ENCODE data around the gene KCNRG.
"Not testable (repeated sequence)": the region's sequence is repeated elsewhere in the genome, so short reads cannot be mapped to it uniquely, and the experiment has no call there.

KCNRG gene, protein sequence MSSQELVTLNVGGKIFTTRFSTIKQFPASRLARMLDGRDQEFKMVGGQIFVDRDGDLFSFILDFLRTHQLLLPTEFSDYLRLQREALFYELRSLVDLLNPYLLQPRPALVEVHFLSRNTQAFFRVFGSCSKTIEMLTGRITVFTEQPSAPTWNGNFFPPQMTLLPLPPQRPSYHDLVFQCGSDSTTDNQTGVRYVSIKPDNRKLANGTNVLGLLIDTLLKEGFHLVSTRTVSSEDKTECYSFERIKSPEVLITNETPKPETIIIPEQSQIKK

GRCh38 chr13:50015258-50015657 is at the start of gene KCNRG:
KCNRG (plus strand) TSS chr13:50015444; CDS start chr13:50015494, 50 bp downstream.
- no peak for DNase-seq

GRCh38 chr13:49967456-49967855 is 47.8 kb upstream of the KCNRG start:
- DNase-seq, result no peak

- DNase-seq, result no peak
These were observed 42.5 kb upstream of the KCNRG start for GRCh38 chr13:49972709-49973108.

DNA sequence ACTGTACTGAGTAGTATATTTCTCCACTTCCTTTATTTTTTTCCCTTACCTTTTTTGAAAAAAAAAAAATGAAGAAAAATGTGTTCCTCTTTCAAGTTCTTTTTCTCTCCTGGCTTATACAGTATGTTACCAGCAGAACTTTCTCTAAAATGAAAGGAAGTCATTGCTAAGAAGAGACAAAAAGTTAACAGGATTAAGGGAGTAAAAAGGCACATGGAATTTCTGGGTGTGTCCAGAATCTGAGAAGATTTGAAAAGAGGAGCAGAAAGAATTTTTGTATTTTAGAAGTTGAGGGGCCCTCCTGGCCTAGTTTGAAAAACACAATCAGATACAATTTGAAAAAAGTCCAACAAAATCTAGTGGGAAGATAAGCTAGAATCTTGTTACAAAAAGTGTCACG is 39.4 kb upstream of the KCNRG start:
- DNase-seq, result no peak

- DNase-seq, result peak; percentile 80
These were observed 38.7 kb upstream of the KCNRG start for GRCh38 chr13:49976314-49977258.

DNA sequence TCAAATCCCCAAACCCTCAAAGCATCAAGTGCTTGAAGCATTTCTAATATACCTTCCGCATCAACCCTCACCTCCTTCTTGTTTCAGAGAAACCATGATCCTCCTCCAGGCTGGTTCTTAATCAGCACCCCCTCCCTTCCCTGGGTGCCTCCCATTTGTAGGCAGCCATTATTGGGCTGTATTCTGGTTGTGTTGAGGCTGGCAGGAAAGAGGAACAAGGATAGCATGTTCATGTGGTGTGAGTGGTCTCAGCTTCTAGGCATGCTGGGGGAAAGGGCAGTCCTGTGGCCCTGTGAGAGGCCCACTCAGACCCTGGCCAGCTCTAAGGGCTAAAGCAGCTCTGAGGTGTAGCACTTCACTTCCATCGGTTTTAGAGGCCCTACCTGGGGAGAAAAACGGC is 37.3 kb upstream of the KCNRG start:
- DNase-seq, result no peak

DNA sequence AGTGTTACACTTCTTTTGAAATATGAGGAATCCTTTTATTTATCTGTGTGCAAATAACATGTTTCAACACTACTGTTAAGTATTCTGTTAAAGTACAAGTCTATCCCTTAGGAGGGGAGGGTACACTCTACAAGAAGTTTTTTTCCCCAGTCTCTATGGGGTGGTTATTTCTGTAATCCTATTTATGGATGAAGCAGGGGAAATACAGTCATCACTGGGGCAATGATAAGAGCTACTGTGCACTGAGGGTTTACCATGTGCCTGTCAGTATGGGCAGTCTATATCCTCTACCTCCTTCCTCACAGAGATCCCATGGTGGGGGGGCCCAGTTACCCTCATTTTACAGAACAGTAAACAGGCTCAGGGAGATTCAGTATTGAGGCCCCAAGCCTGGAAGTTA is 35.0 kb upstream of the KCNRG start:
- no peak for DNase-seq

- DNase-seq, result no peak
These were observed 30.1 kb upstream of the KCNRG start for GRCh38 chr13:49985129-49985528.

DNA sequence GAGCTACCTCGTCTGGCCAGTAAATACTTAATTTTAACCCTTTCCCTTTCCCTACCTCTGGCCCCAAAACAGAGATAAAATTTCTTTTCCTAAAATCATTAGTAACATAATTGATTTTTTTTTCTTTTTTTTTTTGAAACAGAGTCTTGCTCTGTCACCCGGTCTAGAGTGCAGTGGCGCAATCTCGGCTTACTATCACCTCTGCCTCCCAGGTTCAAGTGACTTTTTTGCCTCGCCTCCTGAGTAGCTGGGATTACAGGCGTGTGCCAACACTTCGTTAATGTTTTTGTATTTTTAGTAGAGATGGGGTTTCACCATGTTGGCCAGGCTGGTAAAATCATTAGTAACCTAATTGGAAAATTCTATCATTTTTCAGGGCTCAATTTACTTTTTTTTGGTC is 28.8 kb upstream of the KCNRG start:
- DNase-seq, result no peak

- DNase-seq, result not testable (repeated sequence)
These were observed 24.6 kb upstream of the KCNRG start for GRCh38 chr13:49990612-49991011.

DNA sequence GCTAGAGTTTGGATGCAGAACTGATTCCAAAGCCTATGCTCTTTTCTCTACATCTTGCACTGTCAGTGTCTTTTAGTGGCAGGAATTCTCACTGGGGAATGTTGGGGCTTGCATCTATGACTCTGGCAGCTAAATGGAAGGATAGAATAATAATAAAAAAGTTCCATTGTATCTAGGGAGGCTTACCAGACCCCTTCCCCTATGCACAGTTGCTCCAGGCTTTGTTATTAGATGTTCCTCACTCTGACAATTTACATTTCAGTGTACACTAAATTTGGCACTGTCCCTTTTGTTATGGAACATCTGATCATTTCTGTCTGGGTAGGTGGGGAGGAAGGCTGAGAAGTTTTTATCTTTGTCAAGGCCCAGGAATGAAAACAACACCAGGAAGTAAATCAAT is 22.1 kb upstream of the KCNRG start:
- no peak for DNase-seq

- DNase-seq, result no peak
These were observed 21.6 kb upstream of the KCNRG start for GRCh38 chr13:49993666-49994065.

DNA sequence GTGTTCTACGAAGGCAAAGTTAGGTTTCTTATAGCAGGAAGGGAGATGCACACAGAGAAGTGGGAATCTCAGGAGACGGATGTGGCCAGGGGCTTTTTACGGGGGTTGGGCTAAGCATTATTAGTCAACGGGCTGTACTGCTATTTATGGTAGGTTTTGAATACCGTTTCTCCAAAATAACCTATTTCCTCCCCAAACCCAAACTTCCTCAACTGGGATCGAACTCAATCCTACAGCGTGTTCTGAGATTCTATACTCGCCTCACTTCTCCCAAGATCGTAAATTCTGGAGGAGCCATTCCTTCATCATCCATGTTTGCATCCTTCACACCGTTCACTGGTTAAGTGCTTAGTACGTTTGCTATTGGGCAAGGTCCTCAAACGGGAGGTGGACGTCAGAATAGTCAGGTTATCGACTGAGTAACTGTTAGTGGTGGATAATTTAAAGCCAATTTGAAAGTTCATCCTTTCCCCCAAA is 19.6 kb upstream of the KCNRG start:
- peak; percentile 26 for DNase-seq

DNA sequence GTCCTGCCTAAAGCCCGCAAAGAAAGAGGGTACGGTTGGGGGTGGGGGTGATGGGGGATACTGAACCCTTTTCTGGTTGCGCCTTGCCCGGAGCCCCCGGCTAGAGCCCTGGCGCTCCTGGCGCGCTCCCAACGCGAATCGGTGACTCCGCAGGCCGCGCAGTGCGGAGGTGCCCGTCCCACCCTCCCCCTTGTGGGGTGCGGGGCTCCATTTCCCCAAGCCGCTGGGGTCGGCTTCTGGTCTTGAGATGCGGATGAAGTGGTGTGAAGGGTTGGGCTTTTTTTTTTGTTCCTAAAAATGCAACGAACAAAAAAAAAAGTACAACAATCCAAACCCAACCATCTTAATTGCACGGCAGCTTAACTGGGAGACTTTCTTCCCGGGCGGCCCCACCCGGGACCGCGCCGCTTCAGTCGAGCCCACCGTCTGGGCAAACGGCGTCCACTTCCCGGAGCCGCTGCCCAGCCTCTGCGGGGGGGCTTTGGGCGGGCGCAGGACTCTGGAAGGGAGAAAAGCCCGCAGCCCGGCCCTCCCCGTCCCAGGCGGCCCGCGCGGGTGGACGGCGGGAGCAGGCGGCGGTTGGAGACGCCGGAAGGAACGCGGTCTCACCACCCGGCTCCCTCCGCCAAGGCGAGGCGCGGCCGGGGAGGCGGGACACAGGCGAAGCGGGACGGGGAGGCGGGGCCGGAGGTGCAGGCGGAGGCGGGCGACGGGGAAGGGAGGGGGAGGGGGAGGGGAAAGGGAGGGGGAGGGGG is 18.9 kb upstream of the KCNRG start:
- DNase-seq, result peak; percentile 89

DNA sequence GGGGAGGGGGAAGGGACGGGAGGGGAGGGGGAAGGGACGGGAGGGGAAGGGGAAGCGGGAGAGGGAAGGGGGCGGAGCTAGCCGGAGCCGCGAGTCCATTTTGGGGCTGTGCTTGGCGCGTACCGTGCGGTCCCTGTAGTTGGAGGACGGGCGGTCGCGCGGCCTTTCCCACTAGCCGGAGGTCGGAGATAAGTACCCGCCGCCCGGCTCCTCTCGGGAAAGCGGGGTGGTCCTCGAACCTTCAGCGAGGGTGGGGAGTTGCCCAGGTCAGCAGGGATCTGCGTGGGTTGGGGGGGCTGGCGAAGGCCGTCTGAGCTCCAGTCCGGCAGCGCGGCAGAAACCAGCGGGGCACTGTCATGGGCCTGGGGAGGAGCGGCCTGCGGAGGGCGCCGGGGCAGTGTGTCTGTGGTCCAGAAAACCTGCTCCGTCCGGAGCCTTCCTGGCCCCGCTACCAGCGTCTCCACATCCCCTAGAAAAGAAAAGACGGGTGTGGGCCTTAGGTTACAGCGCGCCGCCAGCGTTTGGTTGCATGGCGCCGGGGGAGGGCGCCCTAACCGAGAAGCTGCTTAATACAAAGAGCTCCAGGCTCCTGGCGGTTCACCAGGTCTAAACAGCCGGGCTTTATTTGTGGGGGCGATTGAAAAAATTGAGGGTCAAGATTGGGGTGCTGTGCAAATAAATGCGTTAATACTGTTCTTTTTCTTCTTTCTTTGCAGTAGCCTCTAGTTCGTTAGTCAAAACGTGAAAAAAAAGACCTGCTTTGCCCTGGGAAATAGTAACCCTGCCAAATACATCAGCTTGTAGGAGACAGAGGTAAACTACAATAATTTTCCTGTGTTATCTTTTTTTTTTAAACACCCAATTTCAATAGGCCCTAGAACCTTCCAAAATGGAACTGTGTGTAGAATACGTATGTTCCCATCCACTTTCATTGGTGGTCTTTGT is 18.0 kb upstream of the KCNRG start, which contains the start of gene TRIM13:
TRIM13 (plus strand) TSS at position 92 of the 945 bp plus-strand sequence. CDS start 14,899 bp downstream, outside the sequence.
- peak; percentile 84 for DNase-seq

- DNase-seq, result no peak
These were observed 17.3 kb upstream of the KCNRG start for GRCh38 chr13:49997955-49998354.

DNA sequence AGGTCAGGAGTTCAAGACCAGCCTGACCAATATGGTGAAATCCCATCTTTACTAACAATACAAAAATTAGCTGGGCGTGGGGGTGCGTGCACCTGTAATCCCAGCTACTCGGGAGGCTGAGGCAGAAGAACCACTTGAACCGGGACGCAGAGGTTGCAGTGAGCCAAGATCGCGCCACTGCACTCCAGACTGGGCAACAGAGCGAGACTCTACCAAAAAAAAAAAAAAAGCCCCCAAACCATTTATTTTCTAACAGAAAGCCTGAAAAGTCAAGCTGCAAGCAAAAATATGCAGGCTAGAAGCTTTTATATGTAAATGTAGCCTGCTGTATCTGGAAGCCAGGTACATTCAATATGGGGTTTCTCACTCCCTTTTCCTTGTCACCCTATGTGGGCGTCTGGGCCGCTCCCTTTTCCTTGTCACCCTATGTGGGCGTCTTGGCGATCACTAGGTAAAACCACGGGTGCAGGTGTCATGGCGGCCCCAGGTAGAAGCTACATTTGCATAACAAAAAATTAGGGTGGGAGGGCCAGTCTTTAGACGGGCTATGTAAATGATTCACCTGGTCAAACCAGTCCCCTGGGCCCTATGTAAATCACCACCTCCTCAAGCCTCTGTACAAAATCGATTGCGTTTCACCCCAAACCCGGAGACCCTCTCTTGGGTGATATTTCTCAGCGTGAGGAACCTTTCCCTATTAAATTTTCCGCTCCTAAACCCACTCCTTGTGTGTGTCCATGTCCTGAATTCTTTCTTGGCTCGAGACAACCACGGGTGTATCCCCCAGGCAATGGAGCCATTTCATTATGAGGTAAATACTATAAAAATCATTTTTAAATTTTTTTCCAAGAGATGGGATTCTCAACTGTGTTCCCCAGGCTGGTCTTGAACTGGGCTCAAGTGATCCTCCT is 16.3 kb upstream of the KCNRG start:
- no peak for DNase-seq

- no peak for DNase-seq
These were observed 14.0 kb upstream of the KCNRG start for GRCh38 chr13:50001287-50001686.

DNA sequence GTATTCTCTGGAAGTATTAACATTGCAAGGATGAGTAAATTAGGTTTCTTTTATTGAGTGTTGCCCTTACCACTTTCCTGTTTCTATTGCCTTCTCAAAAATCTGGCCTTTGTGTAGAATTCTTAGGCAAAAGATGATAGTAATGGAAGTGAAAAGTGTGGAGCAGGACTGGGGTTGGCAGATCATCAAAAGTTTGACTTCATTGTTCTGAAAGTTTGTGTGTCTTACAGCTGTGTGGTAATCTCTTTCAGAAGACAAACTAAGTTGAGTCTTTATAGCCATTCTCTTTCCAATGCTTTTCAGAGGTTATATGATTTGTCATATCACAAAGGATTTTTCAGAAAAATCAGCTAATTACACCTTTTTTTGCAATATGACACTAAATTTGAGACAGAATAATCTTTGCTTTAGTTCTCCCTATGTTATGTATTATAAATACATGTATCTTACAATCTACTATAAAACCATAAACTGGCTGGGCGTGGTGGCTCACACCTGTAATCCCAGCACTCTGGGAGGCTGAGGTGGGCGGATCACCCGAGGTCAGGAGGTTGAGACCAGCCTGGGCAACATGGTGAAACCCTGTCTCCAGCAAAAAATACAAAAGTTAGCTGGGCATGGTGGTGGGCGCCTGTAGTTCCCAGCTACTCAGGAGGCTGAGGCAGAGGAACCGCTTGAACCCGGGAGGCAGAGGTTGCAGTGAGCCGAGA is 8.7 kb upstream of the KCNRG start:
- DNase-seq, result no peak

DNA sequence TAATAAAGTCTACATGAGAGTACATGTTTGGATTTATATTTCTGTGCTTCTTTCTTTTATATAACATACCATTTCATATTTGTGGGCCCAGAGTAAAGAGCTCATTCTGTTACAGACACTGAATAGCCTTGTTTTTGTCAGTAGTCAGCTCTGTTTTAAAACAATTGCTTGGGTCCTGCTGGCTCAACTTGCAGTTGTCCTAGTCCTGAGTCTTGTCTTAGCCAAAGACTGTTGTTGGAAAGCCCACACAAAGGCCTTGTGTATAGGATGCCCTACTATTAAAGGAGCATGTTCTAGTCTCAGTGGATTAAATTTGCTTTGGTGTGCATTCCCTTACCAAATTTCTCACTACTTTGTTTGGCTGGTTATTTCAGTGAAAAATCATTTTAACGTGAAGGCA is 3.8 kb upstream of the KCNRG start:
- no peak for DNase-seq
